PC-9 (cell line): ENCODE measurements around the gene NDUFAF8. TPM values are rescaled to one million over a fixed set of nuclear protein-coding genes. Genes with fewer than 3 reads are reported as not detected.

ENCODE experiments used
- BruUV-seq: library from RNA; stranded (reverse); fragments of 400-500 nt; replicated peaks from 2 replicates; lab custom pipeline; 2021; lab: Mats Ljungman, UMichigan
- CTCF ChIA-PET: fragments of 300-600 bp; sonication (Branson Sonifier 250); formaldehyde crosslinking; loops from one replicate; lab custom pipeline; 2022; ENCODE audit warnings: antibody characterized with exemption; lab: Charles Lee
- POLR2A ChIA-PET: fragments of 300-600 bp; sonication (Branson Sonifier 250); formaldehyde crosslinking; loops from one replicate; lab custom pipeline; 2022; ENCODE audit warnings: antibody characterized with exemption; ENCODE audit not compliant: unreplicated experiment; lab: Charles Lee
- DNase-seq, 2 experiments: peaks; one replicate each; pipeline versions ENCODE4 v3.0.0 to v3.0.0-alpha.2; 2015 to 2022; ENCODE audit warnings: mixed read lengths in 1 of 2
- H2AFZ ChIP-seq: fragments of 200-600 bp; sonication (generic); 2 replicates; pipeline ENCODE4 v1.8.1; 2017; ENCODE audit warnings: antibody characterized with exemption
- H3F3A ChIP-seq: fragments of 200-600 bp; sonication (generic); 2 replicates; pipeline ENCODE4 v1.8.1; 2017; ENCODE audit warnings: antibody characterized with exemption, mild to moderate bottlenecking, low read depth; ENCODE audit not compliant: insufficient read depth
- H3K27ac ChIP-seq: fragments of 200-600 bp; sonication (generic); 2 replicates; pipeline ENCODE4 v1.6.1; 2016; ENCODE audit warnings: mixed run types
- H3K27me3 ChIP-seq: fragments of 200-600 bp; sonication (generic); 2 replicates; pipeline ENCODE4 v1.6.1; 2016; ENCODE audit warnings: low read depth, mixed run types; ENCODE audit not compliant: insufficient read depth
- H3K36me3 ChIP-seq: fragments of 200-600 bp; sonication (generic); 2 replicates; pipeline ENCODE4 v1.6.1; 2016; ENCODE audit warnings: low read depth, mixed run types
- H3K4me1 ChIP-seq: fragments of 200-600 bp; sonication (generic); replicated peaks from 2 replicates; pipeline ENCODE4 v1.6.1; 2016; ENCODE audit warnings: mixed run types; ENCODE audit not compliant: insufficient read depth
- H3K4me2 ChIP-seq: fragments of 200-600 bp; sonication (generic); 2 replicates; pipeline ENCODE4 v1.6.1; 2017; ENCODE audit warnings: mixed run types
- H3K4me3 ChIP-seq: fragments of 200-600 bp; sonication (generic); 2 replicates; pipeline ENCODE4 v1.6.1; 2016; ENCODE audit warnings: mixed run types
- H3K79me2 ChIP-seq: fragments of 200-600 bp; sonication (generic); 2 replicates; pipeline ENCODE4 v1.6.1; 2017; ENCODE audit warnings: low read depth, mixed run types
- H3K9me2 ChIP-seq: fragments of 200-600 bp; sonication (generic); 2 replicates; pipeline ENCODE4 v1.8.1; 2017; ENCODE audit warnings: mild to moderate bottlenecking; ENCODE audit not compliant: insufficient read depth
- H3K9me3 ChIP-seq: fragments of 200-600 bp; sonication (generic); 2 replicates; pipeline ENCODE4 v1.8.1; 2016; ENCODE audit warnings: low read depth; ENCODE audit not compliant: insufficient read depth
- H4K20me1 ChIP-seq: fragments of 200-600 bp; sonication (generic); 2 replicates; pipeline ENCODE4 v1.8.1; 2017; ENCODE audit not compliant: insufficient read depth
- CTCF ChIP-seq: fragments of 200-600 bp; sonication (generic); conservative IDR thresholded peaks from 2 replicates; pipeline ENCODE4 v1.6.1; 2017; ENCODE audit warnings: mixed run types, antibody characterized with exemption, mild to moderate bottlenecking, moderate library complexity
- EZH2 ChIP-seq: fragments of 200-600 bp; sonication (generic); IDR thresholded peaks from 2 replicates; pipeline ENCODE4 v1.8.0; 2017; ENCODE audit warnings: antibody characterized with exemption, low read depth
- intact Hi-C: fragments of 100-400 bp; cut with micrococcal nuclease; formaldehyde crosslinking; loops from one replicate; pipeline ENCODE4 v1.10.0; 2022; ENCODE audit not compliant: unreplicated experiment
- total RNA-seq: library from RNA; stranded (reverse); gene quantifications from 2 replicates; pipeline ENCODE4 v1.2.3, GENCODE V29; 2021

NDUFAF8 gene
- total RNA-seq, 1 experiment from 2014 or later: 53.3 TPM

GRCh38 chr17:81210466-81210865, 28.7 kb upstream of the NDUFAF8 start:
- CTCF ChIA-PET: no interaction called here
- no peaks in the 10 kb centered on the region for H3F3A ChIP-seq
- H3K9me2 ChIP-seq: no peaks in the 10 kb centered on the region
- TF ChIP-seq CTCF: no peak
- no peak for TF ChIP-seq EZH2
- no peak overlapping the region for H2AFZ ChIP-seq
- H3K4me2 ChIP-seq: no peak overlapping the region
- no peaks in the 10 kb centered on the region for H3K27me3 ChIP-seq
- no peaks in the 10 kb centered on the region for H4K20me1 ChIP-seq
- no peaks in the 10 kb centered on the region for H3K9me3 ChIP-seq
- H3K4me1 ChIP-seq: no peaks in the 10 kb centered on the region
- no peaks in the 10 kb centered on the region for H3K79me2 ChIP-seq
- no TSS peak for BruUV-seq
- no peak overlapping the region for H3K27ac ChIP-seq
- POLR2A ChIA-PET: no interaction called here
- no peaks in the 10 kb centered on the region for H3K36me3 ChIP-seq
- no peak overlapping the region for H3K4me3 ChIP-seq
- DNase-seq: no peak
- intact Hi-C loops: no loop called here

- no peak overlapping the region for H3K4me2 ChIP-seq
- no peak for DNase-seq
- no peaks in the 10 kb centered on the region for H3K9me2 ChIP-seq
- no peak overlapping the region for H3K27ac ChIP-seq
- no peak overlapping the region for H2AFZ ChIP-seq
- no peaks in the 10 kb centered on the region for H3K79me2 ChIP-seq
- ChIA-PET CTCF (no interaction called here), POLR2A (no interaction called here)
- H3K27me3 ChIP-seq: no peaks in the 10 kb centered on the region
- no peaks in the 10 kb centered on the region for H3K36me3 ChIP-seq
- H4K20me1 ChIP-seq: no peaks in the 10 kb centered on the region
- H3F3A ChIP-seq: no peaks in the 10 kb centered on the region
- no peaks in the 10 kb centered on the region for H3K9me3 ChIP-seq
- TF ChIP-seq CTCF (no peak), EZH2 (no peak)
- H3K4me1 ChIP-seq: no peaks in the 10 kb centered on the region
- no TSS peak for BruUV-seq
- H3K4me3 ChIP-seq: no peak overlapping the region
- intact Hi-C loops: no loop called here
Measured at GRCh38 chr17:81210868-81211267, 28.2 kb upstream of the NDUFAF8 start.

GRCh38 chr17:81212365-81212764, 26.8 kb upstream of the NDUFAF8 start:
- ChIA-PET CTCF (no interaction called here), POLR2A (no interaction called here)
- H3K27ac ChIP-seq: no peak overlapping the region
- intact Hi-C loops: no loop called here
- H3K4me3 ChIP-seq: no peak overlapping the region
- no peaks in the 10 kb centered on the region for H3K9me2 ChIP-seq
- H3F3A ChIP-seq: no peaks in the 10 kb centered on the region
- no peaks in the 10 kb centered on the region for H3K9me3 ChIP-seq
- TF ChIP-seq EZH2: no peak
- no peak for TF ChIP-seq CTCF
- no TSS peak for BruUV-seq
- no peaks in the 10 kb centered on the region for H3K27me3 ChIP-seq
- H3K36me3 ChIP-seq: no peaks in the 10 kb centered on the region
- DNase-seq: no peak
- no peak overlapping the region for H3K4me2 ChIP-seq
- no peak overlapping the region for H2AFZ ChIP-seq
- H3K79me2 ChIP-seq: no peaks in the 10 kb centered on the region
- H3K4me1 ChIP-seq: no peaks in the 10 kb centered on the region
- no peaks in the 10 kb centered on the region for H4K20me1 ChIP-seq
